SK-N-SH (cell line): ENCODE results near the gene PTPRB. TPM values are rescaled to one million over a fixed set of nuclear protein-coding genes. Genes with fewer than 3 reads are reported as not detected.

Experiments used
- CTCF ChIA-PET: fragments of 300-600, 350-600 bp; formaldehyde crosslinking; extraction: SDS; loops from one replicate; lab custom pipeline; 2021; lab: Yijun Ruan, JAX
- POLR2A ChIA-PET: fragments of 350-600 bp; sonication (Branson Sonifier 250); formaldehyde crosslinking; extraction: SDS; loops from one replicate; lab custom pipeline; 2020; ENCODE audit warnings: antibody characterized with exemption, inconsistent platforms; lab: Yijun Ruan, JAX
- DNase-seq: peaks from one replicate; pipeline ENCODE4 v3.0.0; 2012
- H2AFZ ChIP-seq: fragments of 200-600 bp; sonication (generic); 2 replicates; pipeline ENCODE4 v1.8.1; 2016; ENCODE audit warnings: antibody characterized with exemption, mild to moderate bottlenecking, low read depth
- H3F3A ChIP-seq: fragments of 200-600 bp; sonication (generic); replicated peaks from 2 replicates; pipeline ENCODE3; 2016; ENCODE audit warnings: antibody characterized with exemption, mild to moderate bottlenecking; ENCODE audit not compliant: insufficient read depth
- H3K27ac ChIP-seq, 2 experiments: fragments of 200-500 bp in 1 of 2; fragments of 200-600 bp in 1 of 2; sonication (Bioruptor generic) in 1 of 2; sonication (generic), shearing (Covaris generic) in 1 of 2; 2 replicates each; pipeline versions ENCODE4 v1.5.1 to v1.6.1; 2014 to 2016; ENCODE audit warnings: low read depth in 2 of 2, inconsistent platforms in 1 of 2, low read length in 1 of 2, mild to moderate bottlenecking in 1 of 2, mixed read lengths in 1 of 2
- H3K27me3 ChIP-seq: fragments of 200-600 bp; sonication (generic), shearing (Covaris generic); 2 replicates; pipeline ENCODE4 v1.6.1; 2016; ENCODE audit warnings: mixed run types; ENCODE audit not compliant: insufficient read depth
- H3K36me3 ChIP-seq, 2 experiments: fragments of 200-500 bp in 1 of 2; fragments of 200-600 bp in 1 of 2; sonication (Bioruptor generic) in 1 of 2; sonication (generic) in 1 of 2; replicated peaks in 1 of 2; 2 replicates each; pipeline versions ENCODE3 to v1.5.1; 2014 to 2016; ENCODE audit warnings: low read length in 1 of 2, mild to moderate bottlenecking in 1 of 2; ENCODE audit not compliant: insufficient read depth in 2 of 2, control insufficient read depth in 1 of 2
- H3K4me1 ChIP-seq, 2 experiments: fragments of 200-500 bp in 1 of 2; fragments of 200-600 bp in 1 of 2; sonication (Bioruptor generic) in 1 of 2; sonication (generic), shearing (Covaris generic) in 1 of 2; 2 replicates each; pipeline versions ENCODE4 v1.5.1 to v1.6.1; 2014 to 2016; ENCODE audit warnings: low read depth in 1 of 2, low read length in 1 of 2, mixed run types in 1 of 2; ENCODE audit not compliant: insufficient read depth in 2 of 2, control insufficient read depth in 1 of 2
- H3K4me2 ChIP-seq: fragments of 200-600 bp; sonication (generic), shearing (Covaris generic); 2 replicates; pipeline ENCODE4 v1.6.1; 2017; ENCODE audit warnings: mixed run types
- H3K4me3 ChIP-seq, 2 experiments: fragments of 200-500 bp in 1 of 2; fragments of 200-600 bp in 1 of 2; sonication (Bioruptor generic) in 1 of 2; sonication (generic), shearing (Covaris generic) in 1 of 2; 2 replicates each; pipeline versions ENCODE4 v1.5.1 to v1.8.1; 2014 to 2016; ENCODE audit warnings: low read depth in 2 of 2, inconsistent platforms in 1 of 2, low read length in 1 of 2, mild to moderate bottlenecking in 1 of 2, mixed read lengths in 1 of 2, moderate library complexity in 1 of 2
- H3K79me2 ChIP-seq: fragments of 200-600 bp; sonication (generic); 2 replicates; pipeline ENCODE4 v1.8.1; 2017; ENCODE audit warnings: mild to moderate bottlenecking; ENCODE audit not compliant: insufficient read depth
- H3K9ac ChIP-seq: fragments of 200-600 bp; sonication (generic); 2 replicates; pipeline ENCODE4 v1.6.1; 2017; ENCODE audit warnings: mixed run types
- H3K9me2 ChIP-seq: fragments of 200-600 bp; sonication (generic); 2 replicates; pipeline ENCODE4 v1.6.1; 2017; ENCODE audit warnings: mixed run types
- H3K9me3 ChIP-seq: fragments of 200-600 bp; sonication (generic); 2 replicates; pipeline ENCODE4 v1.6.1; 2017; ENCODE audit warnings: mixed run types, mild to moderate bottlenecking, moderate library complexity
- H4K20me1 ChIP-seq: fragments of 200-600 bp; sonication (generic); 2 replicates; pipeline ENCODE4 v1.6.1; 2017; ENCODE audit warnings: mild to moderate bottlenecking, mixed run types; ENCODE audit not compliant: insufficient read depth
- FOXJ3 ChIP-seq: sonication (generic); formaldehyde crosslinking; IDR thresholded peaks from 2 replicates; pipeline ENCODE4 v1.5.1; 2020; ENCODE audit warnings: mild to moderate bottlenecking, missing genetic modification reagents
- GATA2 ChIP-seq: sonication (generic); formaldehyde crosslinking; IDR thresholded peaks from 2 replicates; pipeline ENCODE4 v1.5.0; 2020; ENCODE audit warnings: mild to moderate bottlenecking, missing genetic modification reagents
- MEF2A ChIP-seq: IDR thresholded peaks from 2 replicates; pipeline ENCODE4 v1.4.0; 2012; ENCODE audit warnings: low read depth, borderline replicate concordance
- NRF1 ChIP-seq: IDR thresholded peaks from 2 replicates; pipeline ENCODE4 v1.6.1; 2012; ENCODE audit warnings: low read depth, mild to moderate bottlenecking, low read length
- RXRA ChIP-seq: IDR thresholded peaks from 2 replicates; pipeline ENCODE4 v1.4.0; 2012; ENCODE audit warnings: low read depth, mild to moderate bottlenecking, borderline replicate concordance
- USF2 ChIP-seq: fragments of 150-350 bp; IDR thresholded peaks from 2 replicates; pipeline ENCODE4 v1.6.1; 2017; ENCODE audit warnings: antibody characterized with exemption, low read length, low read depth, borderline replicate concordance
- WGBS: methylation state at CpG from one replicate; pipeline ENCODE4 v1.1.6; 2017; ENCODE audit warnings: low lambda C conversion rate; 5-methylcytosine and 5-hydroxymethylcytosine counted together
- polyA plus RNA-seq, 3 experiments: library from polyadenylated mRNA; depleted of rRNA; stranded (reverse); fragments of >200 nt; gene quantifications; 2 replicates each; pipeline ENCODE4 v1.2.3, GENCODE V29; 2012
- TF ChIP-seq, protein P1 (sequence below): IDR thresholded peaks from 2 replicates; pipeline ENCODE4; 2012

PTPRB gene
- polyA plus RNA-seq (2012; rRNA removed): 1.1 and 2.0 TPM in 2 replicates
- 1.2 and 1.4 TPM in 2 replicates for polyA plus RNA-seq (2012; cell fraction: cytosol; rRNA removed)
- polyA plus RNA-seq (2012; cell fraction: nucleus; rRNA removed): 1.9 and 2.7 TPM in 2 replicates

DNA sequence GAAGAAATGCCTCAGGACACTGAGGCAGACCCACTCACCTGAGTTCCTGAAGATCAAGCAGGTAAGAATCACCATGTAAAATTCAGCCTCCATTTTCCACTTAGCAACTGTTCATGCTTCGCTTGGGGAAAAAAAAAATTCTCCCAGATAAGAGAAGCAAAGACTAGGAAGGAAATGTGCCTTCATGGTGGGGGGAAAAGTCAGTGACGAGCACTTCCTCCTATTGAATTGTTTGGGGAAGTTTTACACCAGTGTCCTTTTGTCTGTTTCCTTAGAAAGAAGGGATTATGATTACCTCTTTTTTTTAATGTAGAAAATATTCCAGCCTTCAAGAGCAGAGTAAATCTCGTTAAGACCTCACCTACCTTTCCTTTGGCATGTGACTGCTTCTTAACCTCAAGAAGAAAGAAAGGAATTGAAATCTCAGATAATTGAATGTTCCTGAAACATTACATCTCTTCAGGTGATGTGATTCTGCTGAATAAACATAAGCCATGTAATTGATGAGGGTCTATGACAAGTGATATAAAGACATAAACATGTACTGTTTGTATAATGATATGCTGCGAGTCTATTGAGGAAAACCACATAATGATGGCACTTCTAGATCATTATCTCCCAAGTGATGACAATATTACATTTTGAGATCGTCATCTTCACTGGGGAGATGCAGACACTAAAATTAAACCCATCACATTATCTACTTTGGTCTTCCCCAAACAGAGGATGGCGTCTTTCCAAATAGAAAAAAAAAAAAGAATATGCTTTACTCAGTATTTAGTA lies at the start of gene PTPRB:
Gene PTPRB, minus strand, starts transcription at position 127 of the 783 bp plus-strand sequence. Its CDS starts 34 bp downstream, at position 93.
- ChIA-PET POLR2A (no interaction called here), CTCF (no interaction called here)
- H3K27me3 ChIP-seq: no peaks in the 10 kb centered on the region
- H3K4me2 ChIP-seq: no peak within 1 kb of the TSS
- H3K4me3 ChIP-seq: no peak within 1 kb of the TSS
- no peak within 1 kb of the TSS for H3K27ac ChIP-seq
- H3K9me3 ChIP-seq: no peaks in the 10 kb centered on the region
- DNase-seq: no peak
- H3K4me1 ChIP-seq: no peaks in the 10 kb centered on the region; a peak in 1 of 4 replicates
- TF ChIP-seq RXRA: no peak
- TF ChIP-seq, protein P1, sequence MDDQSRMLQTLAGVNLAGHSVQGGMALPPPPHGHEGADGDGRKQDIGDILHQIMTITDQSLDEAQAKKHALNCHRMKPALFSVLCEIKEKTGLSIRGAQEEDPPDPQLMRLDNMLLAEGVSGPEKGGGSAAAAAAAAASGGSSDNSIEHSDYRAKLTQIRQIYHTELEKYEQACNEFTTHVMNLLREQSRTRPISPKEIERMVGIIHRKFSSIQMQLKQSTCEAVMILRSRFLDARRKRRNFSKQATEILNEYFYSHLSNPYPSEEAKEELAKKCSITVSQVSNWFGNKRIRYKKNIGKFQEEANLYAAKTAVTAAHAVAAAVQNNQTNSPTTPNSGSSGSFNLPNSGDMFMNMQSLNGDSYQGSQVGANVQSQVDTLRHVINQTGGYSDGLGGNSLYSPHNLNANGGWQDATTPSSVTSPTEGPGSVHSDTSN: peak; percentile 49
- 70% methylated on average over 6 of the region's 6 CpGs for WGBS
- H2AFZ ChIP-seq: no peak within 1 kb of the TSS
- H3K36me3 ChIP-seq: no peaks in the 10 kb centered on the region
- no peaks in the 10 kb centered on the region for H3K79me2 ChIP-seq
- no peaks in the 10 kb centered on the region for H3F3A ChIP-seq
- H4K20me1 ChIP-seq: no peaks in the 10 kb centered on the region
- H3K9ac ChIP-seq: no peak within 1 kb of the TSS
- H3K9me2 ChIP-seq: no peaks in the 10 kb centered on the region

DNA sequence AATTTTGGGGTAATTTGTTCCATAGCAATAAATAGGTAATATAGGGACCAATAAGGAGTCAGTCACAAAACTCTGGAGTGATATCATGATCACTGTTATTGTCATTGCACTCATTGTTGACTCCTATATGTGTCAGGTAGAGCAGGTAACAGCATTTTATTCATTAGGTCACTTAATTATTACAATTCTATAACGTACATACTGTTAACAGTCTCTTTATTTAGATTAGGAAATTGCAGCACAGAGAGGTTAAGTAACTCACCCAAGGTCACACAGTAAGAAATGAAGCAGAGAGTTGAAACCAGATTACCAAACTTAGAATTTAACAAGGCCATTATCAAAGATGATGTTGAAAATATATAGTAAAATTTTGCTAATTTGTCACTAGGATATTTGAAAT lies 49.7 kb upstream of the PTPRB start:
- H2AFZ ChIP-seq: no peak overlapping the region
- no peaks in the 10 kb centered on the region; a peak in 1 of 4 replicates for H3K4me1 ChIP-seq
- no peak for DNase-seq
- no peaks in the 10 kb centered on the region for H3K79me2 ChIP-seq
- H3K36me3 ChIP-seq: no peaks in the 10 kb centered on the region
- no peak for TF ChIP-seq GATA2 (CRISPR knock-in tag)
- TF ChIP-seq USF2: no peak
- no peak for TF ChIP-seq MEF2A
- TF ChIP-seq RXRA: no peak
- no peak for TF ChIP-seq FOXJ3
- TF ChIP-seq NRF1: no peak
- H3K4me3 ChIP-seq: no peak overlapping the region
- no peak overlapping the region; a peak in 1 of 4 replicates for H3K27ac ChIP-seq
- H3K9me3 ChIP-seq: no peaks in the 10 kb centered on the region
- H3K9ac ChIP-seq: no peak overlapping the region
- no peak overlapping the region for H3K4me2 ChIP-seq
- H3K27me3 ChIP-seq: no peaks in the 10 kb centered on the region
- H3K9me2 ChIP-seq: no peaks in the 10 kb centered on the region
- H4K20me1 ChIP-seq: no peaks in the 10 kb centered on the region
- H3F3A ChIP-seq: no peaks in the 10 kb centered on the region
- WGBS: 26% methylated on average over 1 of the region's 1 CpG
- ChIA-PET CTCF (interaction anchor here (1.3 kb wide), 3 partner anchors 10 to 807 kb away, joined by 3 to 4 read pairs (median 4); no protein-coding TSS in a partner anchor), POLR2A (no interaction called here)
